Retina (tissue), 1 donor: ENCODE data around the gene FAM163A.
"Not testable (repeated sequence)": the region's sequence is repeated elsewhere in the genome, so short reads cannot be mapped to it uniquely, and the experiment has no call there.

Experiments
- DNase-seq: peaks from one replicate; pipeline ENCODE4 v3.0.0-alpha.2; 2016

FAM163A gene

GRCh38 chr1:179742717-179743678, at the start of gene FAM163A:
Gene FAM163A, plus strand, starts transcription at chr1:179743291. Its CDS starts 69,807 bp downstream, at chr1:179813098.
- DNase-seq: peak; percentile 85

GRCh38 chr1:179694530-179694929, 48.6 kb upstream of the FAM163A start:
- DNase-seq: not testable (repeated sequence)

- no peak for DNase-seq
Observed at GRCh38 chr1:179702946-179703539, 40.0 kb upstream of the FAM163A start.

GRCh38 chr1:179706339-179706941, 36.7 kb upstream of the FAM163A start:
- peak; percentile 65 for DNase-seq

- no peak for DNase-seq
Observed at GRCh38 chr1:179707406-179707805, 35.7 kb upstream of the FAM163A start.

- DNase-seq: no peak
Observed at GRCh38 chr1:179708434-179709195, 34.5 kb upstream of the FAM163A start.

- DNase-seq: peak; percentile 52
Observed at GRCh38 chr1:179709841-179710329, 33.2 kb upstream of the FAM163A start.

- DNase-seq: no peak
Observed at GRCh38 chr1:179714159-179714558, 28.9 kb upstream of the FAM163A start.

GRCh38 chr1:179714623-179715022, 28.5 kb upstream of the FAM163A start:
- DNase-seq: no peak

- no peak for DNase-seq
Observed at GRCh38 chr1:179719272-179719671, 23.8 kb upstream of the FAM163A start.

- peak; percentile 57 for DNase-seq
Observed at GRCh38 chr1:179728271-179728670, 14.8 kb upstream of the FAM163A start.

GRCh38 chr1:179729881-179730280, 13.2 kb upstream of the FAM163A start:
- DNase-seq: peak; percentile 60

GRCh38 chr1:179731643-179732042, 11.4 kb upstream of the FAM163A start:
- DNase-seq: no peak

GRCh38 chr1:179742291-179742690, 800 bp upstream of the FAM163A start:
- DNase-seq: no peak

GRCh38 chr1:179743679-179744400, 749 bp downstream of the FAM163A start:
- DNase-seq: peak; percentile 78

- DNase-seq: peak; percentile 51
Observed at GRCh38 chr1:179744401-179745130, 1.5 kb downstream of the FAM163A start.

- no peak for DNase-seq
Observed at GRCh38 chr1:179745131-179745611, 2.1 kb downstream of the FAM163A start.

GRCh38 chr1:179745743-179746142, 2.7 kb downstream of the FAM163A start:
- no peak for DNase-seq

GRCh38 chr1:179747611-179748010, 4.5 kb downstream of the FAM163A start:
- DNase-seq: no peak

- DNase-seq: no peak
Observed at GRCh38 chr1:179748772-179749171, 5.7 kb downstream of the FAM163A start.

- no peak for DNase-seq
Observed at GRCh38 chr1:179750630-179751029, 7.5 kb downstream of the FAM163A start.
